GM18951 (cell line): ENCODE measurements around the gene CYBC1.
"Not testable (repeated sequence)": the region's sequence is repeated elsewhere in the genome, so short reads cannot be mapped to it uniquely, and the experiment has no call there.

ENCODE experiments used
- POLR2A ChIP-seq: IDR thresholded peaks from 4 replicates; pipeline ENCODE4 v1.6.1; 2011; ENCODE audit warnings: mild to moderate bottlenecking; ENCODE audit not compliant: insufficient read length, insufficient read depth; ENCODE audit errors: extremely low read depth
- in situ Hi-C: fragments of 300-500 bp; cut with MboI; formaldehyde crosslinking; loops from one replicate; pipeline ENCODE4 v1.12.0; 2022; ENCODE audit warnings: low sequenced_read_pairs, mixed read lengths, inconsistent platforms; ENCODE audit not compliant: unreplicated experiment

Gene CYBC1

GRCh38 chr17:82465023-82465603, 14.6 kb upstream of the CYBC1 start:
- TF ChIP-seq POLR2A = no peak
- in situ Hi-C loops = no loop called here

DNA sequence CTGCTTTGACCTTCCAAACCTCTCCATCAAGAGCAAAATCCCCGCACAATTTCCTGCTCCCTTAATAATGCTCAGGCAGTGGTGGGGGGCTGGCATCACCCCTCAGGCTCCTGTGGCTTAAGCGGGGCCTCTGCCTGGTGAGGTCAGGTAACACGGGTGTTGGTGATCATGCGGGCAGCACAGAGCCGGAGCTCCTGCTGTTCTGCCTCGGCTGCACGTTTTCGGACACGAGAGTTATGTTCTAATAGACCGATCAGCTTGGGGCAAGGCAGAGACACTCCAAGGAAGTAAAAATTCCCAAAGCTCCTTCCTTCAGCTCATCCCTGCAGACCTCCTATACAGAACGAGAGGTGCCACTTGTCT, 14.0 kb upstream of the CYBC1 start:
- TF ChIP-seq POLR2A = no peak
- in situ Hi-C loops = no loop called here

DNA sequence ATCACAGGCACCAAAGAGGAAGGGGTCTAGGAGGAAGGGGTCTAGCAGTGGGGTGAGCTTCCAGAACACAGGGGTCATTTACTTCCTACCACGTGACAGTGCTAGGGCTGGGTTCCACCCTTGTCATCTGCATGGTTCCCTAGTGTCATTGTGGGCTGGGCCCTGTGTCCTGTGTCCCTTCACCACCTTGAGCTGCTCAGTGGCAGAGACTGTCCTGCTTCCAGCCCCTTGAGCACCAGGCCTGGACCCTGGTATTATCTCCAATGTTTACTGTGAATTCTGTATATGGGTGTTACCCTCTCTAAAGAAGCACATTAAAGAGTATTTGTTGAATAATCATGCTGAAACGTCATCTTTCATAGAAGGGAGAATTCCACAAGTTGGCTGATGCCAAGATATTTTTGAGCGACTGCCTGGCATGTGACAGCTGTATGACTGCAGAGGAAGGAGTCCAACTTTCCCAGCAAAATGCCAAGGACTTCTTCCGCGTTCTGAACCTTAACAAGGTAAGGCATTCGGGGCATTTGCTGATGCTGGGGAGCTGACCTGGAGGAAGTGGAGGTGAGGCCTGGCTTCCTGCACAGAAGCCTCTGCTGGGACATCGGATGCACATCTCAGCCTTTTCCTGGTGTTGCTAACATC, 13.5 kb upstream of the CYBC1 start:
- TF ChIP-seq POLR2A = no peak
- in situ Hi-C loops = no loop called here

DNA sequence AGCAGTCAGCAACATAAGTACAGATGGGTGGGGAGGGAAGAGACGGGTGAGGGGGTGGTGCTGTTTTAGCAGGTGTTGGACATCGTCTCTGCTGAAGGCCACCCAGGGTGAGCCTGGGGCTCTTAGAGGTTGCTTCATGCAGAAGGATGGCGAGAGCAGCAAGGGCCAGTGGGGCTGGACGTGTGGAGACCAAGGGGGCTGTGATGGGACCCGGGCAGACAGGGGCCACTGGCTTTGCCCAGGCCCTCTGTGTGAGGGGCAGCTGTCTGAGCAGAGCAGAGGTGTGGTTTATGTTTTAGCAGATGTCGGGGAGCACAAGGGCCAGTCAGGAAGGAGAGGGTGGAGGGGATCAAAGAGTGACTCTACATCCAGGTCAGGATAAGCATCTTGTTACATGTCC, 12.8 kb upstream of the CYBC1 start:
- TF ChIP-seq POLR2A = no peak
- in situ Hi-C loops = no loop called here

- TF ChIP-seq POLR2A = no peak
- in situ Hi-C loops = no loop called here
Measured at GRCh38 chr17:82461827-82462524, 11.4 kb upstream of the CYBC1 start.

DNA sequence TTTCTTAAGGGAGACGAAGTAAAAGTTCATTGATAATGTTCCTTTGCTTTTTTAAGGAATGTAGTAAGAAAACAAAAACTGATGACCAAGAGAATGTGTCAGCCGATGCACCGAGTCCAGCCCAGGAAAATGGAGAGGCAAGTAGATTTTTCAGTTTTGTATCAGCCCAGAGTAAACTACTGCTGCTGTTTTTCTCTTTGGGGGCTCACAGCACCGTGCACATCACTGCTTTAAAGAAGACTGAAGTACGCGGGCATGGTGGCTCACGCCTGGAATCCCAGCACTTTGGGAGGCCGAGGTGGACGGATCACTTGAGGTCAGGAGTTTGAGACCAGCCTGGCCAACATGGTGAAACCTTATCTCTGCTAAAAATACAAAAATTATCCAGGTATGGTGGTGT, 9.4 kb upstream of the CYBC1 start:
- in situ Hi-C loops = not testable (repeated sequence)

- in situ Hi-C loops = no loop called here
- TF ChIP-seq POLR2A = no peak
Measured at GRCh38 chr17:82458885-82459424, 8.4 kb upstream of the CYBC1 start.

GRCh38 chr17:82458179-82458884, 7.8 kb upstream of the CYBC1 start, which contains the start of gene NARF:
TSS of gene NARF (plus strand) at chr17:82458741. CDS start at chr17:82458804, 63 bp downstream.
- peak; percentile 93 for TF ChIP-seq POLR2A
- in situ Hi-C loops = no loop called here

DNA sequence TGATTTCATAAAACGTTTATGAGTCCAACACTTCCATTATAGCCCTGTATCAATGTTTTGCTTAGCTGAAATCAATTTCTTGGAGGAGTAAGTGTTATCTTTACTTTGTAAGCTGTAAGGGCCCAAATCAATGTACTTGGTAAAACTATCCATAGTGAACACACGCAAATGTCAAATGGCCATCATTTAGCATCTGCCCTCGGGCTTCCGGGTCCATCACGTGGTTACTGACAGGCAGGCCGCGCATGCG, 7.3 kb upstream of the CYBC1 start:
- in situ Hi-C loops = no loop called here
- TF ChIP-seq POLR2A = no peak

- TF ChIP-seq POLR2A = no peak
- in situ Hi-C loops = no loop called here
Measured at GRCh38 chr17:82457073-82457928, 6.7 kb upstream of the CYBC1 start.

DNA sequence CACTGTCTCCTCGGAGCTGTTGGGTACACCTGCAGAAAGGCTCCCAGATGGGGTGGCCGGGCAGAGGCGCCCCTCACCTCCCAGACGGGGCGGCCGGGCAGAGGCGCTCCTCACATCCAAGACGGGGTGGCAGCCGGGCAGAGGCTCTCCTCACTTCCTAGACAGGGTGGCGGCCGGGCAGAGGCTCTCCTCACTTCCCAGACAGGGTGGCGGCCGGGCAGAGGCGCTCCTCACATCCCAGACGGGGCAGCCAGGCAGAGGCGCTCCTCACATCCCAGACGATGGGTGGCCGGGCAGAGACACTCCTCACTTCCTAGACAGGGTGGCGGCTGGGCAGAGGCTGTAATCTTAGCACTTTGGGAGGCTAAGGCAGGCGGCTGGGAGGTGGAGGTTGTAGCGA, 3.2 kb upstream of the CYBC1 start:
- in situ Hi-C loops = not testable (repeated sequence)

DNA sequence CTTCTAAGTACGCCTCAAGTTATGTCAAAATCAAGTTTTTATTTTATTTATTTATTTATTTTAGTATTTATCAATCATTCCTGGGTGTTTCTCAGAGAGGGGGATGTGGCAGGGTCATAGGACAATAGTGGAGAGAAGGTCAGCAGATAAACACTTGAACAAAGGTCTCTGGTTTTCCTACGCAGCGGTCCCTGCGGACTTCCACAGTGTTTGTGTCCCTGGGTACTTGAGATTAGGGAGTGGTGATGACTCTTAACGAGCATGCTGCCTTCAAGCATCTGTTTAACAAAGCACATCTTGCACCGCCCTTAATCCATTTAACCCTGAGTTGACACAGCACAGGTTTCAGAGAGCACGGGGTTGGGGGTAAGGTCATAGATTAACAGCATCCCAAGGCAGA, 2.6 kb upstream of the CYBC1 start:
- in situ Hi-C loops = not testable (repeated sequence)

DNA sequence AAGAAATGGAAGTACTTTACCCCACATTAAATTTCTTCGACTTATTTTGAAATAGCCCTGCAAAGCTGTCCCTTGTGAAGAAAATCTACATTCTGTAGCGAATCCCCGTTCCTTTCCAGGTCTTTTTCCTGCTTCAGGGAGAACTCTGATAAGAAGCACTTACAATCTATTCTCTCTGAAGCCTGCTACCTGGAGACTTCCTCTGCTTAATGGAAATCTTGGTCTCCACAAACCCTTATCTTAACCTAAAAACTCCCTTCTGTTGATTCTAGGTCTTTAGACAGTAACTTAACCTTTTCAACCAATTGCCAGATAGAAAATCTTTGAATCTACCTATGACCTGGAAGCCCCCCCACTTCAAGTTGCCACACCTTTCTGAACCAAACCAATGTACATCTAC, 1.6 kb upstream of the CYBC1 start:
- in situ Hi-C loops = no loop called here
- no peak for TF ChIP-seq POLR2A
